HG03060 (cell line): Measurements from ENCODE around the gene CYSTM1.

Experiments used
- ATAC-seq: cut with Tn5 transposase; IDR thresholded peaks from one replicate; pipeline ENCODE4 v1.9.1; 2021; ENCODE audit warnings: low read depth, moderate number of reproducible peaks; ENCODE audit not compliant: unreplicated experiment

CYSTM1 gene

DNA sequence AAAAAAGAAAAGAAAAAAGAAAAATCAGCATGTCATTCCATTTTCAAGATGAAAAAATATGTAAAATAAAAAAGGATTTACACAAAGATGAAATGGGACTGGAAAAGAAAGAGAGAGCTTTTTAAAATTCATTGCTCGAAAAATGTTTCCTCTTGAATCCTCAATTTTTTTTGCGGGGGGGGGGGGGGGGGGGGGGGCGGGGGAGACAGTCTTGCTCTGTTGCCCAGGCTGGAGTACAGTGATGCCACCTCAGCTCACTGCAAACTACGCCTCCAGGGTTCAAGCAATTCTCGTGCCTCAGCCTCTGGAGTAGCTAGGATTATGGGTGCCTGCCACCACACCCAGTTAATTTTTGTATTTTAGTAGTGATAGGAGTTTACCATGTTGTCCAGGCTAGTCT is 111.4 kb downstream of the CYSTM1 start:
- no peak for ATAC-seq

DNA sequence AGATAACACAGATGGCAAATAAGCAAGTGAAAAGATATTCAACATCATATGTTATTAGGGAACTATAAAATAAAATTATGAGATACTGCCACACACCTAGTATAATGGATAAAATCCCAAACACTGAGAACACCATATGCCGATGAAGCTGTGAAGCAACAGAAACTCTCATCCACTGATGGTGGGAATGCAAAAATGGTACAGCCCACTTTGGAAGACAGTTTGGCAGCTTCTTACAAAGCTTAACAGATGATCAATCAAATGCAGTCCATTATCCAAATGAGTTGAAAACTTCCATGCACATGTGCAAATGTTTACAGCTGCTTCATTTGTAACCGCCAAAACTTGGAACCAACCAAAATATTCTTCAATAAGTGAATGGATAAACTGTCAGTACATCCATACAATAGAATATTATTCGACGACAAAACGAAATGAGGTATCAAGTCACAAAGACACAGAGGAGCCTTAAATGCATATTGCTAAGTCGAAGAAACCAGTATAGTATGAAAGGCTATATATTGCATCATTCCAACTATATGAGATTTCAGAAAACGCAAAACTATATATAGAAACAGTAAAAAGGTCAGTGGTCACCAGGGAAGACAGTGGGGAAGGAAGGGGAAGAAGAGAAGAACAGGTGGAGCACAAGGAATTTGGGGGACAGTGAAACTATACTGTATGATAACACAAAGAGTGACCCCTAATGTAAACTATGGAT is 113.0 kb downstream of the CYSTM1 start:
- no peak for ATAC-seq

DNA sequence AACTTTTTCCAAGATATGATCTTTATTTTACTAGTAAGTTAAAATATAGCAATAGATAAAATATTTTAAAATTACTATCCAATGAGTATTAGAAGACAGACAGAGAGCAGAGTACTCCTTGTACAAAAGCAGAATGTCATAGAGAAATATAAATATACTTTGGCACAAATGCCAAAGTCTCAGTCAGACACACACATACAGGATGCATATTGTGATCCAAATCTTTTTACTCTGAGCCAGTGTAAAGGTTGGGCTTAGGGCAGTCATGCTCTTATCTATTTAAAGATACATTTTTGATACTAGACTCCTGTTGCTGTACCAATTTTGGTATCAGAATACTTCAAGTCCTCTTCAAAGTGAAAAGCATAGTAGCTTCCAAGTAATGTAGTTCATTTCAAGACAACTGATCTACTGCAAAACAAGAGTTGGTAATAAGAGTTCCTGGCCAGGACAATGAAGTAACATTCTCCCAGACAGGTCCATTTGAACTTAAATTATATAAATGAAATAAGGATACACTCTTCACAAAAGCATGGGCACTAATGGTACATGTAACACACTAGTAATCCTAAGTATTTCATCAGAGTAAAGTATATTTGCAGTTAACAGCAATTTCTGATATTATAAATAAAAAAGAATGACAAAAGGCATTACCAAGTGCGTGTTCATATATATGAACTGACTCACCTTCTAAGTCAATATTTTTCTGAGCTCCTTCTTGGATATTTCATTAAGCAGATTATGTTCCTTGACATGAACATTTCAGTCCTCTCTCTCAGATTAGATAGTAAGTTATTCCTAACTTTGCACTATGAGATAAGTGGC is 117.4 kb downstream of the CYSTM1 start:
- no peak for ATAC-seq
